BE2C (cell line): ENCODE data around the gene SYTL5.

ENCODE experiments used
- DNase-seq: peaks from one replicate; pipeline ENCODE4 v3.0.0-alpha.2; 2020
- H3K27me3 ChIP-seq: fragments of 250-450 bp; sonication (Bioruptor Pico); 2 replicates; pipeline ENCODE4 v1.5.1; 2020; ENCODE audit warnings: mild to moderate bottlenecking
- H3K36me3 ChIP-seq: fragments of 250-450 bp; sonication (Bioruptor Pico); 2 replicates; pipeline ENCODE4 v1.5.1; 2020; ENCODE audit warnings: mild to moderate bottlenecking
- H3K4me1 ChIP-seq: fragments of 250-450 bp; sonication (Bioruptor Pico); 2 replicates; pipeline ENCODE4 v1.5.1; 2020
- H3K4me3 ChIP-seq: 2 replicates; pipeline ENCODE4 v1.5.1; 2011; ENCODE audit warnings: low read depth, low read length
- H3K9me3 ChIP-seq: fragments of 250-450 bp; sonication (Bioruptor Pico); 2 replicates; pipeline ENCODE4 v1.5.1; 2020
- TF ChIP-seq, protein P1 (sequence below): IDR thresholded peaks from 2 replicates; pipeline ENCODE4 v1.5.1; 2012; ENCODE audit warnings: mild to moderate bottlenecking, low read depth, low read length

SYTL5 gene

GRCh38 chrX:38069991-38070390 is 63.6 kb downstream of the SYTL5 start:
- Histone ChIP-seq H3K27me3 (no peaks in the 10 kb centered on the region), H3K36me3 (no peaks in the 10 kb centered on the region), H3K4me1 (no peaks in the 10 kb centered on the region), H3K4me3 (no peak overlapping the region), H3K9me3 (no peaks in the 10 kb centered on the region)
- DNase-seq = no peak
- TF ChIP-seq, protein P1, sequence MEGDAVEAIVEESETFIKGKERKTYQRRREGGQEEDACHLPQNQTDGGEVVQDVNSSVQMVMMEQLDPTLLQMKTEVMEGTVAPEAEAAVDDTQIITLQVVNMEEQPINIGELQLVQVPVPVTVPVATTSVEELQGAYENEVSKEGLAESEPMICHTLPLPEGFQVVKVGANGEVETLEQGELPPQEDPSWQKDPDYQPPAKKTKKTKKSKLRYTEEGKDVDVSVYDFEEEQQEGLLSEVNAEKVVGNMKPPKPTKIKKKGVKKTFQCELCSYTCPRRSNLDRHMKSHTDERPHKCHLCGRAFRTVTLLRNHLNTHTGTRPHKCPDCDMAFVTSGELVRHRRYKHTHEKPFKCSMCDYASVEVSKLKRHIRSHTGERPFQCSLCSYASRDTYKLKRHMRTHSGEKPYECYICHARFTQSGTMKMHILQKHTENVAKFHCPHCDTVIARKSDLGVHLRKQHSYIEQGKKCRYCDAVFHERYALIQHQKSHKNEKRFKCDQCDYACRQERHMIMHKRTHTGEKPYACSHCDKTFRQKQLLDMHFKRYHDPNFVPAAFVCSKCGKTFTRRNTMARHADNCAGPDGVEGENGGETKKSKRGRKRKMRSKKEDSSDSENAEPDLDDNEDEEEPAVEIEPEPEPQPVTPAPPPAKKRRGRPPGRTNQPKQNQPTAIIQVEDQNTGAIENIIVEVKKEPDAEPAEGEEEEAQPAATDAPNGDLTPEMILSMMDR = no peak

DNA sequence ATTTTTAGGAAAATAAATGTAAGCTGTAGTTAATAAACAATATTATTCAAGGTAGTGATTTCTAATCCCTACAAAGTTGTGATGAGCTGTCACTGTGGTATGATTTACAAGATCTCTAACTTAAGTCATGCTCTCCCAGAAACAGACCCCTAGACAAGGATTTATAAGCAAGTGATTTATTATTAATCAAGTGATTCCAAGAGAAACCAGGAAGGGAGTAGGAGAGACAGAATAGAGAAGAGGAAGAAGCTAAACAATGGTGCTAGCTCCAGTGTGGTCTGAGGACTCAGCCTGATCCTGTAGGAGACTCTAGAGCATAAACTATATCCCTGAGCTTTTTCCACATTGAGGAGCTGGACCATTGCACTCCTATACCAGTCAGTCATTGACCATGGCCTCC is 73.1 kb downstream of the SYTL5 start:
- DNase-seq = no peak
- TF ChIP-seq, protein P1 = no peak
- H3K27me3 ChIP-seq = no peaks in the 10 kb centered on the region
- H3K36me3 ChIP-seq = no peaks in the 10 kb centered on the region
- no peaks in the 10 kb centered on the region for H3K4me1 ChIP-seq
- no peak overlapping the region for H3K4me3 ChIP-seq
- H3K9me3 ChIP-seq = no peaks in the 10 kb centered on the region

- no peaks in the 10 kb centered on the region for H3K27me3 ChIP-seq
These were observed 74.5 kb downstream of the SYTL5 start for GRCh38 chrX:38080808-38081207.

DNA sequence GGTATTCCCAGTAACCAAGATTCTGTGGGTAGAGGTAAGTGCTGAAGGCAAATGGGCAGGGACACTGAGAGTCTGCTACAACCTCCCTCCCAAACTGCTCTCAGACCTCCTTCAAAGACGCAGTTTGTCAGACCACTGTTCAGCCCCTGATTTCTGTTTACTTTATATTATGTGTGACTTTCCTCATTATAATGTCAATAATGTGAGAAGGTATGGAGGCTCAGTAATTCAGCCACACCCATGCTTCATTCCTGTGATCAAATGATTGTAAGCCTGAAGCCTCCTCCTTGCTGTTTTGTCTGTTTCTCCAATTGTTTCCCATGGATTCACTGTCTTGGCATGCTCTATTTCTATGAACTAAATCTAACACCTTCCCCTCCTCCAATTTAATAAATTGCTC is 75.6 kb downstream of the SYTL5 start:
- H3K36me3 ChIP-seq = no peaks in the 10 kb centered on the region
- no peaks in the 10 kb centered on the region for H3K4me1 ChIP-seq
- no peaks in the 10 kb centered on the region for H3K9me3 ChIP-seq
- H3K4me3 ChIP-seq = no peak overlapping the region
- no peak for DNase-seq
- no peaks in the 10 kb centered on the region for H3K27me3 ChIP-seq
- TF ChIP-seq, protein P1 = no peak

More at GRCh38 chrX:38080808-38081207, 74.5 kb downstream of the SYTL5 start:
- DNase-seq = no peak
- Histone ChIP-seq H3K9me3 (no peaks in the 10 kb centered on the region), H3K36me3 (no peaks in the 10 kb centered on the region), H3K4me3 (no peak overlapping the region), H3K4me1 (no peaks in the 10 kb centered on the region)
- TF ChIP-seq, protein P1 = no peak

DNA sequence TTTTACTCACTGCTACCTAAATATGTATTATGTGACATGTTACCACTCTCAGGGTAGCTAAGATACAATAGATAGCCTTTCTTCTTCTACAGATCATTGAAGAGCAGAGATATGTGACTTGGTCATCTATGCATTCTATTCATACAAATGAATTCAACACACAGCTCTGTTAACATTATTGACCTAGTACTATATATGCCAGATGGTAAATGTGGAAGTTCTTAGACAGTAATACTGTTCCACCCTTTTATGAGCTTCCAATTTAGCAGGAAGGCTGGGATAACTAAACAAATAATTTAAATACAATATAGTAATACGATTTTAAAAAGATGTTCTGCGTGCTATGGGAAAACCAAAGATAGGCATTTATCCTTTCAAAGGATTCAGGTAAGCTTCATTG is 76.0 kb downstream of the SYTL5 start:
- no peak for DNase-seq
- no peaks in the 10 kb centered on the region for H3K4me1 ChIP-seq
- TF ChIP-seq, protein P1 = no peak
- H3K27me3 ChIP-seq = no peaks in the 10 kb centered on the region
- no peak overlapping the region for H3K4me3 ChIP-seq
- H3K36me3 ChIP-seq = no peaks in the 10 kb centered on the region
- H3K9me3 ChIP-seq = no peaks in the 10 kb centered on the region

DNA sequence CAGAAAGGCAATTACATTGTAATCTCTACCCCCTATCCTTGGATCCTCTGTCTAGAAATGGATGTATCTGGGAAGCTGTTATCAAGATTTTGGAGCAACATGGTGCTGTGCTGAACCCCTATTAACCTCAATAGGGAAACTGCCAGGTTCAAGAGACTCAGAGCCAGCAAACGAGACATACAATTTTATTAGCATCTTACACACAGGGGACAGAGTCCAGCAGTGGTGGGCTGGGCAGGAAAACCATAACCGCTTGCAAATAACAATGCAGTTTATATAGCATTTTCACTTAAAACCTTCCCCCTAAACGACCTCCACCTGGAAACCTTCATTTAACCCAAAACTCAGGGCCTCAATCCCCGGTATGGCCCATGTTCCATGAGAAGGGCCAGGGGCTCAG is 79.5 kb downstream of the SYTL5 start:
- no peak for DNase-seq
- H3K27me3 ChIP-seq = no peaks in the 10 kb centered on the region
- no peaks in the 10 kb centered on the region for H3K36me3 ChIP-seq
- TF ChIP-seq, protein P1 = no peak
- H3K9me3 ChIP-seq = no peaks in the 10 kb centered on the region
- no peaks in the 10 kb centered on the region for H3K4me1 ChIP-seq
- no peak overlapping the region for H3K4me3 ChIP-seq
